Astrocyte (in vitro differentiated cells and primary cell): Measurements from ENCODE around the gene TMEM108.

Experiments used
- EZH2 ChIP-seq: IDR thresholded peaks from 2 replicates; pipeline ENCODE4 v1.6.1; 2012; ENCODE audit warnings: mild to moderate bottlenecking, low read length, inconsistent platforms; ENCODE audit not compliant: insufficient read depth
- TF ChIP-seq, protein P1 (sequence below): IDR thresholded peaks from 2 replicates; pipeline ENCODE4 v1.5.1; 2011; ENCODE audit warnings: low read depth, mild to moderate bottlenecking, inconsistent platforms, low read length, moderate library complexity; ENCODE audit not compliant: insufficient read depth

DNA sequence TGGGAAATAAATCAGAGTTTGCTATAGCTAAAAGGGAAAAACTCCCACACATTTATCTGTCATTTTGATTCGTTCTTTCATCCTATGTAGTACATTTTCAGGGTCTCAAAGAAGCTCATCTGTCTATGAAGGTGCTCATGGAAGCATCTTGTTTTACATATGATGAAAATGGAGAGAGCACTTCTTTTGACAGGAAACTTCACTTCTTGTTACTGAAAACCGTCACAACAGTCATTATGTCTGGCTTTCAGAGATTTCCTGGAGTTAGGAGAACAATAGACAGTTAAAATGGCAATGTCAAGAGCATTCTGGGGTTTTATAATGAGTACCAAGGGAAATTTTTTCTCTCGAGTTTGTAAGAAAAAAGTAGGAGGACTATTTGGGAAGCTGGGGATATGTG, 83.3 kb downstream of the TMEM108 start:
- TF ChIP-seq, protein P1, sequence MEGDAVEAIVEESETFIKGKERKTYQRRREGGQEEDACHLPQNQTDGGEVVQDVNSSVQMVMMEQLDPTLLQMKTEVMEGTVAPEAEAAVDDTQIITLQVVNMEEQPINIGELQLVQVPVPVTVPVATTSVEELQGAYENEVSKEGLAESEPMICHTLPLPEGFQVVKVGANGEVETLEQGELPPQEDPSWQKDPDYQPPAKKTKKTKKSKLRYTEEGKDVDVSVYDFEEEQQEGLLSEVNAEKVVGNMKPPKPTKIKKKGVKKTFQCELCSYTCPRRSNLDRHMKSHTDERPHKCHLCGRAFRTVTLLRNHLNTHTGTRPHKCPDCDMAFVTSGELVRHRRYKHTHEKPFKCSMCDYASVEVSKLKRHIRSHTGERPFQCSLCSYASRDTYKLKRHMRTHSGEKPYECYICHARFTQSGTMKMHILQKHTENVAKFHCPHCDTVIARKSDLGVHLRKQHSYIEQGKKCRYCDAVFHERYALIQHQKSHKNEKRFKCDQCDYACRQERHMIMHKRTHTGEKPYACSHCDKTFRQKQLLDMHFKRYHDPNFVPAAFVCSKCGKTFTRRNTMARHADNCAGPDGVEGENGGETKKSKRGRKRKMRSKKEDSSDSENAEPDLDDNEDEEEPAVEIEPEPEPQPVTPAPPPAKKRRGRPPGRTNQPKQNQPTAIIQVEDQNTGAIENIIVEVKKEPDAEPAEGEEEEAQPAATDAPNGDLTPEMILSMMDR: no peak
- TF ChIP-seq EZH2: no peak
